Cardiac muscle cell (in vitro differentiated cells and primary cell): ENCODE measurements around the gene TCF15. TPM values are rescaled to one million over a fixed set of nuclear protein-coding genes. Genes with fewer than 3 reads are reported as not detected.

ENCODE experiments used
- DNase-seq, 2 donors: peaks; one replicate each; pipeline versions ENCODE4 v3.0.0 to v3.0.0-alpha.2; 2010 to 2017; ENCODE audit warnings: low read depth in 1 of 2, low spot score in 1 of 2
- H3K27ac ChIP-seq: fragments of 200-600 bp; sonication (generic); 2 replicates; pipeline ENCODE4 v1.5.1; 2016
- H3K27me3 ChIP-seq: fragments of 200-600 bp; sonication (generic); 2 replicates; pipeline ENCODE4 v1.6.0; 2016; ENCODE audit warnings: control low read depth
- H3K36me3 ChIP-seq: fragments of 200-600 bp; sonication (generic); 2 replicates; pipeline ENCODE4 v1.5.1; 2016; ENCODE audit warnings: control low read depth
- H3K4me1 ChIP-seq: fragments of 200-600 bp; sonication (generic); 2 replicates; pipeline ENCODE4 v1.8.1; 2017; ENCODE audit warnings: low read depth, mild to moderate bottlenecking, mixed run types
- H3K4me3 ChIP-seq: fragments of 200-600 bp; sonication (generic); 2 replicates; pipeline ENCODE4 v1.5.1; 2016; ENCODE audit warnings: mild to moderate bottlenecking
- H3K9me3 ChIP-seq: fragments of 200-600 bp; sonication (generic); 2 replicates; pipeline ENCODE4 v1.5.1; 2017; ENCODE audit warnings: low read depth, mild to moderate bottlenecking, control low read depth
- polyA plus RNA-seq: library from polyadenylated mRNA; unstranded; fragments of >200 nt; fragmentation: Nextera tagmentation; extraction: Ambion mirVana; gene quantifications from 2 replicates; pipeline ENCODE4 v1.2.1, GENCODE V29; 2016
- total RNA-seq: library from RNA; depleted of rRNA; stranded (reverse); fragments of >200 nt; gene quantifications from 2 replicates; pipeline ENCODE4 v1.2.3, GENCODE V29; 2016
- TF ChIP-seq, protein P1 (sequence below): IDR thresholded peaks from 2 replicates; pipeline ENCODE4 v1.5.1; 2012; ENCODE audit warnings: low read depth, mild to moderate bottlenecking, low read length

Gene TCF15
- total and polyA plus RNA-seq, 2 experiments from 2014 or later = 0.86 to 2.4 TPM

DNA sequence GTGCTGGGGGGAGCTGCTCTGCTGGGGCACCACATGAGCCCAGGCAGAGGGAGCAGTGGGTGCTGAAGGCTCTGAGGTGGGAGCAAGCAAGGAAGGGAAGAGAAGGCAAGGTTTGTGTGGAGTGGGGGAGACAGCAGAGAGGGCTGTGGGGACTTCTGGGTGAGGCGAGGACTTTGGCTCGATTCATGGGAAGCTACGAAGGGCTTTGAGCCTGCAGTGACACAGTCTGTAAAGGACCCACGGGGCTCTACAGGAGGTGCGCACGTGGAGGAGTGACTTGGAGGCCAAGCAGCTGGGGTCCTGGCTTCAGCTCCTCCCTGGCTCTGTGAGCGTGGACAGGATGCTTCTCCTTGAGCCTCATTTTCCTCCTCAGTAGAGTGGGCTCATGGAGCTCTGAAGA is 37.4 kb downstream of the TCF15 start:
- DNase-seq = no peak
- H3K4me1 ChIP-seq = peaks cover 20% of the 10 kb centered on the region
- H3K27ac ChIP-seq = no peak overlapping the region
- TF ChIP-seq, protein P1, sequence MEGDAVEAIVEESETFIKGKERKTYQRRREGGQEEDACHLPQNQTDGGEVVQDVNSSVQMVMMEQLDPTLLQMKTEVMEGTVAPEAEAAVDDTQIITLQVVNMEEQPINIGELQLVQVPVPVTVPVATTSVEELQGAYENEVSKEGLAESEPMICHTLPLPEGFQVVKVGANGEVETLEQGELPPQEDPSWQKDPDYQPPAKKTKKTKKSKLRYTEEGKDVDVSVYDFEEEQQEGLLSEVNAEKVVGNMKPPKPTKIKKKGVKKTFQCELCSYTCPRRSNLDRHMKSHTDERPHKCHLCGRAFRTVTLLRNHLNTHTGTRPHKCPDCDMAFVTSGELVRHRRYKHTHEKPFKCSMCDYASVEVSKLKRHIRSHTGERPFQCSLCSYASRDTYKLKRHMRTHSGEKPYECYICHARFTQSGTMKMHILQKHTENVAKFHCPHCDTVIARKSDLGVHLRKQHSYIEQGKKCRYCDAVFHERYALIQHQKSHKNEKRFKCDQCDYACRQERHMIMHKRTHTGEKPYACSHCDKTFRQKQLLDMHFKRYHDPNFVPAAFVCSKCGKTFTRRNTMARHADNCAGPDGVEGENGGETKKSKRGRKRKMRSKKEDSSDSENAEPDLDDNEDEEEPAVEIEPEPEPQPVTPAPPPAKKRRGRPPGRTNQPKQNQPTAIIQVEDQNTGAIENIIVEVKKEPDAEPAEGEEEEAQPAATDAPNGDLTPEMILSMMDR = no peak
- no peaks in the 10 kb centered on the region for H3K36me3 ChIP-seq
- no peaks in the 10 kb centered on the region for H3K9me3 ChIP-seq
- no peaks in the 10 kb centered on the region for H3K27me3 ChIP-seq
- no peak overlapping the region for H3K4me3 ChIP-seq

DNA sequence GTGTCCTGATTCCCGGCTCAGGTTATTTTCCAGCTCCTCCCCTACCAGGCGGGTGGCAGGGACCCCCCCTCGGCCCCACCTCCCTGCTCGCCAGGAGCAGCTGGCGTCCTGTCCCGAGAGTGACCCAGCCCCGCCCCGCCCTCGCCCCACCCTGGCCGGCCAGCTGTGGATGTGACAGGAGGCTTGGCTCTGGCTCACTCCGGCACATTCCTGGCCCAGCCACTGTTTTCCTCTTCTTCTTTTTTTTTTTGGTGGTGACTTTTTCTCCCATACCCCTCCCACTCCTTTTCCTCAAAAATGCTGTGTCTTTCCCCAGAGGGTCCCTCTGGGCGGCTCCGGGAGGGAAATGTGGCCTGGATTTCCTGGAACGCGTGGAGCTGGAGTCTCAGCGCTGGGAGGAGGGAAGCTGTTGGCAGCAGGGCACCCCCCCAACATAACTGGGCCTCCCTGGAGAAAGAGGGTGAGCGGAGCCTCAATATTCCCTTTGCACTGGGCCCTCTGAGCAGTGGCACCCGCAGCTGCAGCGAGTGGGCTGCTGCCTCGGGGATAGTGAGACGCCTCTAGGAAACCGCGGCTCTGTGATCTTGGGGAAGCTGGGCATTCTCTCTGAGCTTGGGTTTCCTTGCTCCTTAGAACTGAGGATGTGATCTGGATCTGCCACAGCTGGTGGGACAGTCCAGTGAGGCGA is 38.2 kb downstream of the TCF15 start:
- peaks cover 24% of the 10 kb centered on the region for H3K4me1 ChIP-seq
- H3K9me3 ChIP-seq = no peaks in the 10 kb centered on the region
- no peak overlapping the region for H3K4me3 ChIP-seq
- no peak overlapping the region for H3K27ac ChIP-seq
- H3K27me3 ChIP-seq = no peaks in the 10 kb centered on the region
- TF ChIP-seq, protein P1 = no peak
- peak; percentile 25 to 70 for DNase-seq
- no peaks in the 10 kb centered on the region for H3K36me3 ChIP-seq

- Histone ChIP-seq H3K4me1 (peaks cover 24% of the 10 kb centered on the region), H3K27me3 (no peaks in the 10 kb centered on the region), H3K4me3 (no peak overlapping the region), H3K36me3 (no peaks in the 10 kb centered on the region), H3K9me3 (no peaks in the 10 kb centered on the region), H3K27ac (peak overlapping the region; percentile 8)
- DNase-seq = no peak
- TF ChIP-seq, protein P1 = no peak
These were observed 41.3 kb downstream of the TCF15 start for GRCh38 chr20:568673-569415.

DNA sequence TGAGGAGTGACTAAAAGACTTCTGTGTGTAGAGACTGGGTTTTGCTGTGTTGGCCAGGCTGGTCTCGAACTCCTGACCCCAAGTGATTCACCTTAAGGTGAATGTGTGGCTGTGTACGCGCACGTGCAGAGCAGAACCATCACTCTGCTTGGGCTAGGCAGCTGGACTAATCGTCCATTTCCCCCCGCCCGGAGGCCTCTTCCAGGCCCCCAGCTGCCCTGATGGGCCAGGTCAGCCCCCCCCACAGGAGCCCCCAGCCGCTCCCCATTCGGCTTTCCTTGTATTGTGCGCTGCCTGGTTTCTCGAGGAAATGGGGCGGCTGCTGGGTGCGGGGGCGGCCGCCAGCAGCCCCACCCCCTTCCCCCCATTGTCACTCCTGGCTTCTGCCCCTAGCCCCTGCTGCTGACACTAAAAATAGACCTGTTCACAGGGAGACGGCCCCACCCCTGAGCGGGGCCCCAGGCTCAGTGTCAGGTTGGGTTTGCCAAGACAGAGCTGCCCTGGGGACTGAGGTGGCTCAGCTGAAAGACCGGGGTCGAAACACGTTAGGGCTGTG is 41.9 kb downstream of the TCF15 start:
- H3K9me3 ChIP-seq = no peaks in the 10 kb centered on the region
- peak in 1 of 2 donors; percentile 69 for DNase-seq
- peaks cover 24% of the 10 kb centered on the region for H3K4me1 ChIP-seq
- H3K4me3 ChIP-seq = no peak overlapping the region
- H3K27ac ChIP-seq = no peak overlapping the region
- H3K27me3 ChIP-seq = no peaks in the 10 kb centered on the region
- TF ChIP-seq, protein P1 = no peak
- no peaks in the 10 kb centered on the region for H3K36me3 ChIP-seq

- DNase-seq = no peak
- no peaks in the 10 kb centered on the region for H3K9me3 ChIP-seq
- H3K27ac ChIP-seq = no peak overlapping the region
- H3K4me3 ChIP-seq = no peak overlapping the region
- no peaks in the 10 kb centered on the region for H3K27me3 ChIP-seq
- H3K4me1 ChIP-seq = peaks cover 18% of the 10 kb centered on the region
- TF ChIP-seq, protein P1 = no peak
- no peaks in the 10 kb centered on the region for H3K36me3 ChIP-seq
These were observed 45.9 kb downstream of the TCF15 start for GRCh38 chr20:564192-564591.
